HG03280 (cell line): ENCODE measurements around the gene SGTA.
"Not testable (repeated sequence)": the region's sequence is repeated elsewhere in the genome, so short reads cannot be mapped to it uniquely, and the experiment has no call there.

Experiments
- ATAC-seq: cut with Tn5 transposase; IDR thresholded peaks from one replicate; pipeline ENCODE4 v1.9.1; 2021; ENCODE audit warnings: mild to moderate bottlenecking, moderate library complexity; ENCODE audit not compliant: unreplicated experiment

Gene SGTA

GRCh38 chr19:2716722-2717637 lies 66.1 kb downstream of the SGTA start:
- ATAC-seq = no peak

GRCh38 chr19:2716275-2716650 lies 66.8 kb downstream of the SGTA start:
- ATAC-seq = no peak

- ATAC-seq = no peak
Measured at GRCh38 chr19:2715470-2716274, 67.4 kb downstream of the SGTA start.

- ATAC-seq = no peak
Measured at GRCh38 chr19:2714531-2715269, 68.4 kb downstream of the SGTA start.

GRCh38 chr19:2714102-2714501 lies 69.0 kb downstream of the SGTA start:
- ATAC-seq = not testable (repeated sequence)

GRCh38 chr19:2713170-2713569 lies 69.9 kb downstream of the SGTA start:
- ATAC-seq = not testable (repeated sequence)

- no peak for ATAC-seq
Measured at GRCh38 chr19:2711875-2712205, 71.2 kb downstream of the SGTA start.

- no peak for ATAC-seq
Measured at GRCh38 chr19:2711172-2711874, 71.8 kb downstream of the SGTA start.

GRCh38 chr19:2706251-2706650 lies 76.8 kb downstream of the SGTA start:
- no peak for ATAC-seq
